K562 (cell line): Measurements from ENCODE around the gene NDUFA5. TPM values are rescaled to one million over a fixed set of nuclear protein-coding genes. Genes with fewer than 3 reads are reported as not detected.

Experiments used
- ATAC-seq: fragments of 200-7000 bp; cut with Tn5 transposase; 3 replicates; pipeline ENCODE4 v1.9.1; 2020; ENCODE audit warnings: moderate library complexity
- BruUV-seq: library from RNA; stranded (reverse); fragments of 400-500 nt; replicated peaks from 2 replicates; lab custom pipeline; 2021; lab: Mats Ljungman, UMichigan
- CTCF ChIA-PET: fragments of 300-600 bp; formaldehyde crosslinking; extraction: SDS; loops from one replicate; lab custom pipeline; 2021; ENCODE audit warnings: low intra/inter-chr PET ratio; lab: Yijun Ruan, JAX
- POLR2A ChIA-PET: fragments of 300-600, 350-650 bp; sonication (Branson Sonifier 250); formaldehyde crosslinking; extraction: SDS; loops from one replicate; lab custom pipeline; 2021; ENCODE audit warnings: antibody characterized with exemption, inconsistent platforms; lab: Yijun Ruan, JAX
- DNase-seq, 4 experiments: peaks; one replicate each; pipeline versions ENCODE4 v3.0.0 to v3.0.0-alpha.2; 2011 to 2018; ENCODE audit warnings: low spot score in 3 of 4, mixed read lengths in 3 of 4; ENCODE audit errors: extremely low read depth in 1 of 4
- FAIRE-seq: peaks from 2 replicates; lab custom pipeline; 2011; peaks lifted over from hg19 to GRCh38; lab: Jason Lieb, UNC
- H2AFZ ChIP-seq: 2 replicates; pipeline ENCODE4 v1.6.0; 2011; ENCODE audit warnings: low read depth, low read length, control low read depth, inconsistent platforms
- H3K27ac ChIP-seq: fragments of 200-600 bp; 3 replicates; pipeline ENCODE4 v1.8.0; 2011; ENCODE audit warnings: low read depth, mild to moderate bottlenecking, control low read depth, inconsistent platforms, low read length, moderate library complexity, mixed read lengths; ENCODE audit errors: extremely low read depth
- H3K27me3 ChIP-seq, 2 experiments: fragments of 300-600 bp in 1 of 2; 2 replicates in 1 of 2; 3 replicates in 1 of 2; pipeline versions ENCODE4 v1.6.0 to v1.8.0; 2011; ENCODE audit warnings: inconsistent platforms in 2 of 2, low read length in 2 of 2, mild to moderate bottlenecking in 1 of 2, mixed read lengths in 1 of 2, moderate library complexity in 1 of 2; ENCODE audit not compliant: control insufficient read depth in 2 of 2, insufficient read depth in 2 of 2
- H3K36me3 ChIP-seq: fragments of 300-600 bp; 3 replicates; pipeline ENCODE4 v1.8.0; 2011; ENCODE audit warnings: mild to moderate bottlenecking, low read length, inconsistent platforms; ENCODE audit not compliant: control insufficient read depth, insufficient read depth
- H3K4me1 ChIP-seq, 2 experiments: fragments of 200-600 bp in 1 of 2; replicated peaks in 1 of 2; 2 replicates in 1 of 2; 3 replicates in 1 of 2; pipeline versions ENCODE4 v1.5.1 to v1.8.0; 2011; ENCODE audit warnings: inconsistent platforms in 2 of 2, low read length in 2 of 2, mild to moderate bottlenecking in 1 of 2, mixed read lengths in 1 of 2, moderate library complexity in 1 of 2; ENCODE audit not compliant: control insufficient read depth in 2 of 2, insufficient read depth in 2 of 2
- H3K4me2 ChIP-seq: 2 replicates; pipeline ENCODE4 v1.6.1; 2011; ENCODE audit warnings: low read length, control low read depth, inconsistent platforms, mixed read lengths; ENCODE audit not compliant: insufficient read depth
- H3K4me3 ChIP-seq: fragments of 200-600 bp; sonication (generic), shearing (Covaris generic); 2 replicates; pipeline ENCODE4 v1.5.1; 2016; ENCODE audit warnings: control low read depth, inconsistent platforms
- H3K79me2 ChIP-seq: fragments of 200-600 bp; 3 replicates; pipeline ENCODE4 v1.8.0; 2011; ENCODE audit warnings: low read length, inconsistent platforms; ENCODE audit not compliant: control insufficient read depth, insufficient read depth
- H3K9ac ChIP-seq, 2 experiments: 2 replicates each; pipeline versions ENCODE4 v1.6.0 to v1.6.1; 2011; ENCODE audit warnings: low read depth in 2 of 2, low read length in 2 of 2, control low read depth in 1 of 2, inconsistent platforms in 1 of 2, mild to moderate bottlenecking in 1 of 2, mixed read lengths in 1 of 2; ENCODE audit not compliant: insufficient read depth in 1 of 2
- H3K9me1 ChIP-seq: one replicate; pipeline ENCODE4 v1.6.0; 2011; ENCODE audit warnings: inconsistent platforms, mild to moderate bottlenecking, low read length, moderate library complexity; ENCODE audit not compliant: control insufficient read depth, insufficient read depth
- H3K9me3 ChIP-seq: replicated peaks from 2 replicates; pipeline ENCODE4 v1.5.1; 2011; ENCODE audit warnings: low read depth, low read length, inconsistent platforms; ENCODE audit not compliant: control insufficient read depth, insufficient read depth
- H4K20me1 ChIP-seq: replicated peaks from 2 replicates; pipeline ENCODE4 v1.6.1; 2011; ENCODE audit warnings: low read length, inconsistent platforms, mixed read lengths; ENCODE audit not compliant: control insufficient read depth, insufficient read depth
- CBX5 ChIP-seq: IDR thresholded peaks from 2 replicates; pipeline ENCODE4 v1.6.1; 2014; ENCODE audit warnings: low read depth, borderline replicate concordance
- CEBPB ChIP-seq: fragments of 450-650 bp; IDR thresholded peaks from 2 replicates; pipeline ENCODE4 v1.6.1; 2016; ENCODE audit warnings: missing genetic modification characterization, missing compliant biosample characterization
- MYBL2 ChIP-seq, 2 experiments: fragments of 450-650 bp in 1 of 2; sonication (generic) in 1 of 2; formaldehyde crosslinking in 1 of 2; IDR thresholded peaks; 2 replicates each; pipeline versions ENCODE4 v1.6.1 to v1.8.1; 2017 to 2022; ENCODE audit warnings: borderline replicate concordance in 1 of 2, inconsistent platforms in 1 of 2, low read depth in 1 of 2, mild to moderate bottlenecking in 1 of 2, missing genetic modification reagents in 1 of 2, moderate library complexity in 1 of 2
- TRIM24 ChIP-seq, 2 experiments: fragments of 450-650 bp; IDR thresholded peaks; 2 replicates each; pipeline ENCODE4 v1.6.1; 2016
- U2AF2 ChIP-seq: fragments of 200-400 bp; formaldehyde crosslinking; optimal IDR thresholded peaks from 2 replicates; pipeline ENCODE3; 2017; ENCODE audit warnings: low read depth, mild to moderate bottlenecking, low read length
- ZBTB17 ChIP-seq: fragments of 450-650 bp; formaldehyde crosslinking; IDR thresholded peaks from 2 replicates; pipeline ENCODE4 v1.4.0; 2020; ENCODE audit warnings: mild to moderate bottlenecking
- whole genome bisulfite sequencing: fragments of 100-300 bp; shearing (Covaris generic); methylation state at CpG from one replicate; pipeline ENCODE4 v1.1.6; 2016; ENCODE audit warnings: low coverage, mixed read lengths; ENCODE audit not compliant: insufficient coverage; ENCODE audit errors: missing lambda C conversion rate; 5-methylcytosine and 5-hydroxymethylcytosine counted together
- in situ Hi-C: fragments of 300-500 bp; cut with MboI; formaldehyde crosslinking; loops from 4 replicates; pipeline ENCODE4 v1.15.0; 2018; ENCODE audit warnings: inconsistent platforms, mixed read lengths
- intact Hi-C: fragments of 100-400 bp; cut with micrococcal nuclease; formaldehyde crosslinking; loops from 2 replicates; pipeline ENCODE4 v1.14.2; 2022
- polyA plus RNA-seq, 8 experiments: library from polyadenylated mRNA; depleted of rRNA in 4 of 8; stranded (reverse) in 5 of 8; unstranded in 3 of 8; fragments of >200 nt; fragmentation: Nextera tagmentation in 2 of 8; fragmentation: Illumina TruSeq in 1 of 8; extraction: Ambion mirVana in 2 of 8; extraction: Trizol in 1 of 8; gene quantifications; 2 replicates each; pipeline versions ENCODE4 v1.2.1 to v1.2.3, GENCODE V29; 2011 to 2014; ENCODE audit warnings: inconsistent platforms in 1 of 8, missing spikeins in 1 of 8
- total RNA-seq, 7 experiments: library from RNA; depleted of rRNA in 6 of 7; stranded (reverse); fragments of >200 nt in 6 of 7; fragmentation: Illumina TruSeq in 2 of 7; extraction: Trizol in 2 of 7; gene quantifications; 2 replicates each; pipeline versions ENCODE4 v1.2.1 to v1.2.3, GENCODE V29; 2011 to 2021; ENCODE audit warnings: low replicate concordance in 1 of 7
- TF ChIP-seq, protein P1 (sequence below): fragments of 450-650 bp; IDR thresholded peaks from 2 replicates; pipeline ENCODE4 v1.6.1; 2016; ENCODE audit warnings: mild to moderate bottlenecking, moderate library complexity

NDUFA5 gene
- total and polyA plus RNA-seq, 9 of the 15 experiments (the other 6 are each of a cell fraction or from before 2014, with no cell fraction given), result 155 to 677 (median 269) TPM

DNA sequence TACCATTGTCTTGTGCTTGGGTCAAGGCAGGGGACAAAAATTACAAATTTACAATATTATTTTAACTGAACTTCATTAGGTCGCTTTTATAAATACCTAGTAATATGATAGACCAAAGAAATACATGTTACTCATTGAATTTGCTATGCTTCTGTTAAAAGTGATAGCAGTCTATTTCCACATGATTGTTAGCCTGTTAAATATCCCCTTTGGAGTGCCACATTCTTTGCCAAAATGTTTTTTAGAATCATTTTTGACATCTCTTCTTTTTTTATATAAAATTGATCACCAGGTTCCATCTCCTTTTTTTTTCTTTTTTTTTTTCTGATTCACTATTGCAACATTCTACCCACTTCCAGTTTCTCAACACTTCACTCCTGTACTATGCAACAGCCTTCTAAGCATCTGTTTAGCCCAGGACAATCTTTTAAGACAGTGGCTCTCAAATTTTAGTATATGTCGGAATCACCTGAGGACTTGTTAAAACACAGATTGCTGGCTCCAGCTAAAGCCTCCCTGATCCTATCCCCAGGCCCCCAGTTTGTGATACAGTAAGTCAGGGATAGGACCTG, 16.4 kb upstream of the NDUFA5 start:
- no peaks in the 10 kb centered on the region for H4K20me1 ChIP-seq
- H3K27ac ChIP-seq, result no peak overlapping the region
- 28% methylated on average over 2 of the region's 2 CpGs for WGBS
- H3K4me1 ChIP-seq, result peaks cover 0 to 7% of the 10 kb centered on the region in 2 experiments; a peak in 4 of 5 replicates
- FAIRE-seq (no peak), DNase-seq (no peak), ATAC-seq (no peak)
- no peaks in the 10 kb centered on the region for H3K27me3 ChIP-seq
- intact Hi-C loops, result no loop called here
- no peaks in the 10 kb centered on the region for H3K9me3 ChIP-seq
- H3K9me1 ChIP-seq, result no peaks in the 10 kb centered on the region
- BruUV-seq, result no TSS peak
- H3K4me2 ChIP-seq, result no peak overlapping the region
- TF ChIP-seq ZBTB17 (CRISPR knock-in tag) (no peak), U2AF2 (no peak), CEBPB (peak; percentile 62), TRIM24 (IDR thresholded peaks at IDR 0.05) (no peak), CBX5 (no peak), MYBL2 (IDR thresholded peaks at IDR 0.05; ENCODE audit: low read depth) (no peak), MYBL2 (CRISPR knock-in tag; IDR thresholded peaks at IDR 0.05; ENCODE audit: borderline replicate concordance) (no peak)
- TF ChIP-seq, protein P1, sequence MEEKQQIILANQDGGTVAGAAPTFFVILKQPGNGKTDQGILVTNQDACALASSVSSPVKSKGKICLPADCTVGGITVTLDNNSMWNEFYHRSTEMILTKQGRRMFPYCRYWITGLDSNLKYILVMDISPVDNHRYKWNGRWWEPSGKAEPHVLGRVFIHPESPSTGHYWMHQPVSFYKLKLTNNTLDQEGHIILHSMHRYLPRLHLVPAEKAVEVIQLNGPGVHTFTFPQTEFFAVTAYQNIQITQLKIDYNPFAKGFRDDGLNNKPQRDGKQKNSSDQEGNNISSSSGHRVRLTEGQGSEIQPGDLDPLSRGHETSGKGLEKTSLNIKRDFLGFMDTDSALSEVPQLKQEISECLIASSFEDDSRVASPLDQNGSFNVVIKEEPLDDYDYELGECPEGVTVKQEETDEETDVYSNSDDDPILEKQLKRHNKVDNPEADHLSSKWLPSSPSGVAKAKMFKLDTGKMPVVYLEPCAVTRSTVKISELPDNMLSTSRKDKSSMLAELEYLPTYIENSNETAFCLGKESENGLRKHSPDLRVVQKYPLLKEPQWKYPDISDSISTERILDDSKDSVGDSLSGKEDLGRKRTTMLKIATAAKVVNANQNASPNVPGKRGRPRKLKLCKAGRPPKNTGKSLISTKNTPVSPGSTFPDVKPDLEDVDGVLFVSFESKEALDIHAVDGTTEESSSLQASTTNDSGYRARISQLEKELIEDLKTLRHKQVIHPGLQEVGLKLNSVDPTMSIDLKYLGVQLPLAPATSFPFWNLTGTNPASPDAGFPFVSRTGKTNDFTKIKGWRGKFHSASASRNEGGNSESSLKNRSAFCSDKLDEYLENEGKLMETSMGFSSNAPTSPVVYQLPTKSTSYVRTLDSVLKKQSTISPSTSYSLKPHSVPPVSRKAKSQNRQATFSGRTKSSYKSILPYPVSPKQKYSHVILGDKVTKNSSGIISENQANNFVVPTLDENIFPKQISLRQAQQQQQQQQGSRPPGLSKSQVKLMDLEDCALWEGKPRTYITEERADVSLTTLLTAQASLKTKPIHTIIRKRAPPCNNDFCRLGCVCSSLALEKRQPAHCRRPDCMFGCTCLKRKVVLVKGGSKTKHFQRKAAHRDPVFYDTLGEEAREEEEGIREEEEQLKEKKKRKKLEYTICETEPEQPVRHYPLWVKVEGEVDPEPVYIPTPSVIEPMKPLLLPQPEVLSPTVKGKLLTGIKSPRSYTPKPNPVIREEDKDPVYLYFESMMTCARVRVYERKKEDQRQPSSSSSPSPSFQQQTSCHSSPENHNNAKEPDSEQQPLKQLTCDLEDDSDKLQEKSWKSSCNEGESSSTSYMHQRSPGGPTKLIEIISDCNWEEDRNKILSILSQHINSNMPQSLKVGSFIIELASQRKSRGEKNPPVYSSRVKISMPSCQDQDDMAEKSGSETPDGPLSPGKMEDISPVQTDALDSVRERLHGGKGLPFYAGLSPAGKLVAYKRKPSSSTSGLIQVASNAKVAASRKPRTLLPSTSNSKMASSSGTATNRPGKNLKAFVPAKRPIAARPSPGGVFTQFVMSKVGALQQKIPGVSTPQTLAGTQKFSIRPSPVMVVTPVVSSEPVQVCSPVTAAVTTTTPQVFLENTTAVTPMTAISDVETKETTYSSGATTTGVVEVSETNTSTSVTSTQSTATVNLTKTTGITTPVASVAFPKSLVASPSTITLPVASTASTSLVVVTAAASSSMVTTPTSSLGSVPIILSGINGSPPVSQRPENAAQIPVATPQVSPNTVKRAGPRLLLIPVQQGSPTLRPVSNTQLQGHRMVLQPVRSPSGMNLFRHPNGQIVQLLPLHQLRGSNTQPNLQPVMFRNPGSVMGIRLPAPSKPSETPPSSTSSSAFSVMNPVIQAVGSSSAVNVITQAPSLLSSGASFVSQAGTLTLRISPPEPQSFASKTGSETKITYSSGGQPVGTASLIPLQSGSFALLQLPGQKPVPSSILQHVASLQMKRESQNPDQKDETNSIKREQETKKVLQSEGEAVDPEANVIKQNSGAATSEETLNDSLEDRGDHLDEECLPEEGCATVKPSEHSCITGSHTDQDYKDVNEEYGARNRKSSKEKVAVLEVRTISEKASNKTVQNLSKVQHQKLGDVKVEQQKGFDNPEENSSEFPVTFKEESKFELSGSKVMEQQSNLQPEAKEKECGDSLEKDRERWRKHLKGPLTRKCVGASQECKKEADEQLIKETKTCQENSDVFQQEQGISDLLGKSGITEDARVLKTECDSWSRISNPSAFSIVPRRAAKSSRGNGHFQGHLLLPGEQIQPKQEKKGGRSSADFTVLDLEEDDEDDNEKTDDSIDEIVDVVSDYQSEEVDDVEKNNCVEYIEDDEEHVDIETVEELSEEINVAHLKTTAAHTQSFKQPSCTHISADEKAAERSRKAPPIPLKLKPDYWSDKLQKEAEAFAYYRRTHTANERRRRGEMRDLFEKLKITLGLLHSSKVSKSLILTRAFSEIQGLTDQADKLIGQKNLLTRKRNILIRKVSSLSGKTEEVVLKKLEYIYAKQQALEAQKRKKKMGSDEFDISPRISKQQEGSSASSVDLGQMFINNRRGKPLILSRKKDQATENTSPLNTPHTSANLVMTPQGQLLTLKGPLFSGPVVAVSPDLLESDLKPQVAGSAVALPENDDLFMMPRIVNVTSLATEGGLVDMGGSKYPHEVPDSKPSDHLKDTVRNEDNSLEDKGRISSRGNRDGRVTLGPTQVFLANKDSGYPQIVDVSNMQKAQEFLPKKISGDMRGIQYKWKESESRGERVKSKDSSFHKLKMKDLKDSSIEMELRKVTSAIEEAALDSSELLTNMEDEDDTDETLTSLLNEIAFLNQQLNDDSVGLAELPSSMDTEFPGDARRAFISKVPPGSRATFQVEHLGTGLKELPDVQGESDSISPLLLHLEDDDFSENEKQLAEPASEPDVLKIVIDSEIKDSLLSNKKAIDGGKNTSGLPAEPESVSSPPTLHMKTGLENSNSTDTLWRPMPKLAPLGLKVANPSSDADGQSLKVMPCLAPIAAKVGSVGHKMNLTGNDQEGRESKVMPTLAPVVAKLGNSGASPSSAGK, result no peak
- no peak overlapping the region for H3K4me3 ChIP-seq
- no peak overlapping the region for H3K9ac ChIP-seq
- in situ Hi-C loops, result no loop called here
- H2AFZ ChIP-seq, result 0 out of 2 replicates have a peak overlapping the region, but pooled peaks have one; percentile 27
- no peaks in the 10 kb centered on the region for H3K36me3 ChIP-seq
- ChIA-PET POLR2A (interaction anchor here (0.8 to 1.5 kb wide), 4 partner anchors 10 to 142 kb away, joined by 3 to 4 read pairs (median 4); partner anchors contain the start of gene NDUFA5), CTCF (no interaction called here)
- H3K79me2 ChIP-seq, result no peaks in the 10 kb centered on the region
